CD4-positive, alpha-beta T cell (primary cell): ENCODE measurements around the gene TCF4. TPM values are rescaled to one million over a fixed set of nuclear protein-coding genes. Genes with fewer than 3 reads are reported as not detected.

ENCODE experiments used
- ATAC-seq: fragments of 200-7000 bp; cut with Tn5 transposase; one replicate; pipeline ENCODE4 v1.10.0; 2022; ENCODE audit warnings: mild to moderate bottlenecking; ENCODE audit not compliant: poor library complexity
- CTCF ChIA-PET: fragments of 350-600 bp; sonication (Branson Sonifier 250); formaldehyde crosslinking; loops from one replicate; lab custom pipeline; 2021; ENCODE audit warnings: antibody characterized with exemption, inconsistent platforms; lab: Charles Lee
- POLR2A ChIA-PET: fragments of 350-600 bp; sonication (Branson Sonifier 250); formaldehyde crosslinking; loops from one replicate; lab custom pipeline; 2021; ENCODE audit warnings: antibody characterized with exemption, inconsistent platforms; lab: Charles Lee
- DNase-seq, 14 experiments: peaks; one replicate each; pipeline ENCODE4 v3.0.0-alpha.2; 2013 to 2020; ENCODE audit warnings: mixed read lengths in 2 of 14
- H3K27ac ChIP-seq, 2 donors: one replicate each; pipeline versions ENCODE4 v1.5.1 to v1.7.0; 2013; ENCODE audit warnings: low read length in 2 of 2, low read depth in 1 of 2, mild to moderate bottlenecking in 1 of 2
- H3K27me3 ChIP-seq, 2 experiments: 1 replicate in 1 of 2; 2 replicates in 1 of 2; pipeline versions ENCODE4 v1.6.1 to v1.7.0; 2013; ENCODE audit warnings: low read length in 2 of 2, control low read depth in 1 of 2, mild to moderate bottlenecking in 1 of 2, moderate library complexity in 1 of 2; ENCODE audit not compliant: insufficient read depth in 2 of 2, control insufficient read depth in 1 of 2
- H3K36me3 ChIP-seq: one replicate; pipeline ENCODE4 v1.6.1; 2013; ENCODE audit warnings: low read length, control low read depth; ENCODE audit not compliant: insufficient read depth
- H3K4me1 ChIP-seq: one replicate; pipeline ENCODE4 v1.6.1; 2013; ENCODE audit warnings: low read length, control low read depth; ENCODE audit not compliant: insufficient read depth
- H3K4me3 ChIP-seq: one replicate; pipeline ENCODE4 v1.5.1; 2013; ENCODE audit warnings: mild to moderate bottlenecking, low read length, moderate library complexity
- H3K9me3 ChIP-seq, 2 experiments: 1 replicate in 1 of 2; 2 replicates in 1 of 2; pipeline versions ENCODE4 v1.6.1 to v1.7.0; 2013; ENCODE audit warnings: low read length in 2 of 2, mild to moderate bottlenecking in 2 of 2, control low read depth in 1 of 2, moderate library complexity in 1 of 2; ENCODE audit not compliant: control insufficient read depth in 1 of 2, insufficient read depth in 1 of 2
- H3K27ac Mint-ChIP-seq: one replicate; pipeline ENCODE4 v1.8.0; 2020; ENCODE audit warnings: mixed read lengths
- H3K27me3 Mint-ChIP-seq: one replicate; pipeline ENCODE4 v1.8.0; 2021; ENCODE audit warnings: mixed read lengths
- H3K36me3 Mint-ChIP-seq: one replicate; pipeline ENCODE4 v1.8.0; 2021; ENCODE audit warnings: low read depth, mixed read lengths
- H3K4me1 Mint-ChIP-seq: one replicate; pipeline ENCODE4 v1.8.0; 2021; ENCODE audit warnings: low read depth, mixed read lengths
- H3K4me3 Mint-ChIP-seq: one replicate; pipeline ENCODE4 v1.8.0; 2020; ENCODE audit warnings: mild to moderate bottlenecking, mixed read lengths
- H3K9me3 Mint-ChIP-seq: one replicate; pipeline ENCODE4 v1.8.0; 2020; ENCODE audit warnings: mixed read lengths
- intact Hi-C, 2 experiments: fragments of 100-400 bp; cut with DNase I in 1 of 2; cut with micrococcal nuclease in 1 of 2; formaldehyde crosslinking; loops; one replicate each; pipeline versions ENCODE4 v1.15.1 to v1.9.0; 2023 to 2025; cut with DNase I, micrococcal nuclease
- total RNA-seq, 174 experiments: library from RNA in 2 of 174; stranded (reverse) in 2 of 174; gene quantifications; one replicate each; pipeline ENCODE4 v1.2.3 and lab custom pipeline; 2021 to 2026
- TF ChIP-seq, protein P1 (sequence below): fragments of 200-600 bp; IDR thresholded peaks from one replicate; pipeline ENCODE4 v1.8.0; 2022; ENCODE audit warnings: antibody characterized with exemption, mild to moderate bottlenecking

The TCF4 gene
- total RNA-seq, 2 experiments from 2014 or later: 3.0 to 3.2 TPM

GRCh38 chr18:55501579-55501978 lies 86.4 kb downstream of the TCF4 start:
- Mint-ChIP-seq H3K27ac (no peak overlapping the region), H3K36me3 (no peaks in the 10 kb centered on the region), H3K4me1 (no peaks in the 10 kb centered on the region), H3K4me3 (no peak overlapping the region), H3K27me3 (no peaks in the 10 kb centered on the region), H3K9me3 (no peaks in the 10 kb centered on the region)
- CTCF ChIA-PET: no interaction called here
- intact Hi-C loops: no loop called here
- H3K9me3 ChIP-seq: peaks cover 0 to 3% of the 10 kb centered on the region in 2 experiments
- DNase-seq (no peak), ATAC-seq (no peak)
- no peaks in the 10 kb centered on the region for H3K36me3 ChIP-seq
- no peaks in the 10 kb centered on the region for H3K4me1 ChIP-seq
- H3K27ac ChIP-seq: no peak overlapping the region
- TF ChIP-seq, protein P1, sequence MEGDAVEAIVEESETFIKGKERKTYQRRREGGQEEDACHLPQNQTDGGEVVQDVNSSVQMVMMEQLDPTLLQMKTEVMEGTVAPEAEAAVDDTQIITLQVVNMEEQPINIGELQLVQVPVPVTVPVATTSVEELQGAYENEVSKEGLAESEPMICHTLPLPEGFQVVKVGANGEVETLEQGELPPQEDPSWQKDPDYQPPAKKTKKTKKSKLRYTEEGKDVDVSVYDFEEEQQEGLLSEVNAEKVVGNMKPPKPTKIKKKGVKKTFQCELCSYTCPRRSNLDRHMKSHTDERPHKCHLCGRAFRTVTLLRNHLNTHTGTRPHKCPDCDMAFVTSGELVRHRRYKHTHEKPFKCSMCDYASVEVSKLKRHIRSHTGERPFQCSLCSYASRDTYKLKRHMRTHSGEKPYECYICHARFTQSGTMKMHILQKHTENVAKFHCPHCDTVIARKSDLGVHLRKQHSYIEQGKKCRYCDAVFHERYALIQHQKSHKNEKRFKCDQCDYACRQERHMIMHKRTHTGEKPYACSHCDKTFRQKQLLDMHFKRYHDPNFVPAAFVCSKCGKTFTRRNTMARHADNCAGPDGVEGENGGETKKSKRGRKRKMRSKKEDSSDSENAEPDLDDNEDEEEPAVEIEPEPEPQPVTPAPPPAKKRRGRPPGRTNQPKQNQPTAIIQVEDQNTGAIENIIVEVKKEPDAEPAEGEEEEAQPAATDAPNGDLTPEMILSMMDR: no peak
- POLR2A ChIA-PET: no interaction called here
- H3K4me3 ChIP-seq: no peak overlapping the region
- H3K27me3 ChIP-seq: no peaks in the 10 kb centered on the region

- no peaks in the 10 kb centered on the region for H3K4me1 Mint-ChIP-seq
Observed at GRCh38 chr18:55500316-55501086, 87.5 kb downstream of the TCF4 start.

DNA sequence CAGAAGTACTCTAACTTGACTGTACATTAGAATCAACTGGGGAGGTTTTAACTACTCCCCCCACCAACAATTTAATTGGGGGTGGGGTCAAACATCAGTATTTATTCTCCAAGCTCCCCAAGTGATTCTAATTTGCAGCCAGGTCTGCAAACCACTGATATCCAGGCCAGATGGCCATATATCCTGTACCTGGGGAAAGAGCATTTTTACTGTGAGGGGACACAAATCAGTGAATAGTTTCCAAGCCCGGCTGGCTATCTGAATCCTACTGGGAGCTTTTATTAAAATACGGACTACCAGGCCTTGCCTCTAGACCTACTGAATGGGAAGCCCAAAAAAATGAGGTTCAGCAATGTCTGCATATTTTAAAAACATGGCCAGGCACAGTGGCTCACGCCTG lies 88.5 kb downstream of the TCF4 start:
- H3K4me3 ChIP-seq: no peak overlapping the region
- H3K9me3 ChIP-seq: no peaks in the 10 kb centered on the region
- Mint-ChIP-seq H3K27me3 (no peaks in the 10 kb centered on the region), H3K4me3 (no peak overlapping the region), H3K9me3 (no peaks in the 10 kb centered on the region), H3K36me3 (no peaks in the 10 kb centered on the region), H3K27ac (no peak overlapping the region), H3K4me1 (no peaks in the 10 kb centered on the region)
- H3K4me1 ChIP-seq: no peaks in the 10 kb centered on the region
- no peaks in the 10 kb centered on the region for H3K36me3 ChIP-seq
- DNase-seq (no peak), ATAC-seq (no peak)
- CTCF ChIA-PET: no interaction called here
- no peak overlapping the region for H3K27ac ChIP-seq
- TF ChIP-seq, protein P1: no peak
- POLR2A ChIA-PET: no interaction called here
- intact Hi-C loops: no loop called here
- no peaks in the 10 kb centered on the region for H3K27me3 ChIP-seq

More at GRCh38 chr18:55500316-55501086, 87.5 kb downstream of the TCF4 start:
- TF ChIP-seq, protein P1: no peak
- Histone ChIP-seq H3K36me3 (no peaks in the 10 kb centered on the region), H3K27ac (no peak overlapping the region), H3K27me3 (no peaks in the 10 kb centered on the region), H3K4me1 (no peaks in the 10 kb centered on the region), H3K4me3 (no peak overlapping the region), H3K9me3 (peaks cover 0 to 3% of the 10 kb centered on the region in 2 experiments)
- Mint-ChIP-seq H3K9me3 (no peaks in the 10 kb centered on the region), H3K27ac (no peak overlapping the region), H3K36me3 (no peaks in the 10 kb centered on the region), H3K4me3 (no peak overlapping the region), H3K27me3 (no peaks in the 10 kb centered on the region)
- no peak for ATAC-seq
- CTCF ChIA-PET: no interaction called here
- POLR2A ChIA-PET: no interaction called here
- intact Hi-C loops: no loop called here
- DNase-seq: no peak
